SJCRH30 (cell line): ENCODE data around the gene ARHGAP36. TPM values are rescaled to one million over a fixed set of nuclear protein-coding genes. Genes with fewer than 3 reads are reported as not detected.

ENCODE experiments used
- total RNA-seq: library from RNA; depleted of rRNA; stranded (reverse); fragments of >200 nt; shearing (Covaris generic); gene quantifications from 2 replicates; pipeline ENCODE4 v1.2.3, GENCODE V29; 2014; rRNA removed

The ARHGAP36 gene
- total RNA-seq, 1 experiment from 2014 or later, result not detected

Other genes starting within 250 kb of the ARHGAP36 start
- 13.3 and 15.0 TPM in 2 replicates for gene ENOX2, start 155.1 kb upstream of the ARHGAP36 start, total RNA-seq
- gene IGSF1, start 231.0 kb downstream of the ARHGAP36 start, total RNA-seq, result not detected in 2 replicates